OCI-LY3 (cell line): Measurements from ENCODE around the gene PPARG.

Experiments used
- EZH2phosphoT487 ChIP-seq: fragments of 200-600 bp; shearing (Covaris generic); IDR thresholded peaks from 2 replicates; pipeline ENCODE4 v1.6.1; 2018; ENCODE audit warnings: antibody characterized with exemption, mixed run types, low read depth
- TF ChIP-seq, protein P1 (sequence below): fragments of 200-600, 300-600 bp; sonication (generic); IDR thresholded peaks from 2 replicates; pipeline ENCODE4 v1.5.1; 2014; ENCODE audit warnings: antibody characterized with exemption, low read length, low read depth

DNA sequence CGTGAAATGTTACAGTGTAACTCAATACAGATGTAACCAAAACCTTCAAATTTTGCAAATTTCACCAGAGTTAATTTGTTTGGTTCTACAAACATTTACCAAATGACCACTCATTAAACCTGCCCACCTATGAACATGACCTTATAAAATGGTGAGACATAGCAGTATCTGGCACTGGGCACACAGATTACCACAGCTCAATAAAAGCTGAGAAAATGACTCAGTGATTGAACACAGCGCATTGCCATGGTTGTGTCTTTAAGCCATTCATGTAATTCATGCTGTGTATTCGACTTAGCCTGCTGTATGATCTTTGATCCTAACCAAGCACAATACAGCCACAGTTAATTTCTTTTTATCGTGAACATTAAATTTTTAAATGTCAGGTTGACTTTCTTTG lies 11.3 kb downstream of the PPARG start:
- TF ChIP-seq, protein P1, sequence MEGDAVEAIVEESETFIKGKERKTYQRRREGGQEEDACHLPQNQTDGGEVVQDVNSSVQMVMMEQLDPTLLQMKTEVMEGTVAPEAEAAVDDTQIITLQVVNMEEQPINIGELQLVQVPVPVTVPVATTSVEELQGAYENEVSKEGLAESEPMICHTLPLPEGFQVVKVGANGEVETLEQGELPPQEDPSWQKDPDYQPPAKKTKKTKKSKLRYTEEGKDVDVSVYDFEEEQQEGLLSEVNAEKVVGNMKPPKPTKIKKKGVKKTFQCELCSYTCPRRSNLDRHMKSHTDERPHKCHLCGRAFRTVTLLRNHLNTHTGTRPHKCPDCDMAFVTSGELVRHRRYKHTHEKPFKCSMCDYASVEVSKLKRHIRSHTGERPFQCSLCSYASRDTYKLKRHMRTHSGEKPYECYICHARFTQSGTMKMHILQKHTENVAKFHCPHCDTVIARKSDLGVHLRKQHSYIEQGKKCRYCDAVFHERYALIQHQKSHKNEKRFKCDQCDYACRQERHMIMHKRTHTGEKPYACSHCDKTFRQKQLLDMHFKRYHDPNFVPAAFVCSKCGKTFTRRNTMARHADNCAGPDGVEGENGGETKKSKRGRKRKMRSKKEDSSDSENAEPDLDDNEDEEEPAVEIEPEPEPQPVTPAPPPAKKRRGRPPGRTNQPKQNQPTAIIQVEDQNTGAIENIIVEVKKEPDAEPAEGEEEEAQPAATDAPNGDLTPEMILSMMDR = no peak
- TF ChIP-seq EZH2phosphoT487 = no peak
